NCI-H510A treated with DMSO at 0.1 percent for 48 hours (cell line): Measurements from ENCODE around the gene POLA1.
"Not testable (repeated sequence)": the region's sequence is repeated elsewhere in the genome, so short reads cannot be mapped to it uniquely, and the experiment has no call there.

Source experiments
- DNase-seq: peaks from one replicate; lab custom pipeline; 2025; lab: John Stamatoyannopoulos, UW

POLA1 gene

GRCh38 chrX:24693453-24694202 lies at the start of gene POLA1:
Gene POLA1, plus strand, starts transcription at chrX:24693918. Its CDS starts 44 bp downstream, at chrX:24693962.
- peak; percentile 92 for DNase-seq

GRCh38 chrX:24646006-24646405 lies 47.7 kb upstream of the POLA1 start:
- DNase-seq, result no peak

GRCh38 chrX:24646745-24647182 lies 47.0 kb upstream of the POLA1 start:
- peak; percentile 57 for DNase-seq

GRCh38 chrX:24647257-24648058 lies 46.3 kb upstream of the POLA1 start, which contains the start of gene PCYT1B:
Gene PCYT1B, minus strand, starts transcription at chrX:24647347. Its CDS starts 242 bp downstream, at chrX:24647105.
- DNase-seq, result peak; percentile 71

- DNase-seq, result no peak
Observed at GRCh38 chrX:24648495-24648894, 45.2 kb upstream of the POLA1 start.

GRCh38 chrX:24651783-24652182 lies 41.9 kb upstream of the POLA1 start:
- no peak for DNase-seq

- not testable (repeated sequence) for DNase-seq
Observed at GRCh38 chrX:24655679-24656078, 38.0 kb upstream of the POLA1 start.

GRCh38 chrX:24657671-24658386 lies 35.9 kb upstream of the POLA1 start:
- no peak for DNase-seq

- no peak for DNase-seq
Observed at GRCh38 chrX:24658421-24658820, 35.3 kb upstream of the POLA1 start.

- no peak for DNase-seq
Observed at GRCh38 chrX:24659106-24659505, 34.6 kb upstream of the POLA1 start.

- no peak for DNase-seq
Observed at GRCh38 chrX:24659646-24660045, 34.1 kb upstream of the POLA1 start.

GRCh38 chrX:24661292-24661691 lies 32.4 kb upstream of the POLA1 start:
- no peak for DNase-seq

GRCh38 chrX:24662352-24662751 lies 31.4 kb upstream of the POLA1 start:
- no peak for DNase-seq

GRCh38 chrX:24668111-24668510 lies 25.6 kb upstream of the POLA1 start:
- no peak for DNase-seq

GRCh38 chrX:24672701-24673190 lies 21.0 kb upstream of the POLA1 start:
- DNase-seq, result no peak

GRCh38 chrX:24673424-24673823 lies 20.3 kb upstream of the POLA1 start:
- no peak for DNase-seq

- DNase-seq, result no peak
Observed at GRCh38 chrX:24676403-24677024, 17.2 kb upstream of the POLA1 start.

- no peak for DNase-seq
Observed at GRCh38 chrX:24682739-24683432, 10.8 kb upstream of the POLA1 start.

- DNase-seq, result no peak
Observed at GRCh38 chrX:24684048-24684447, 9.7 kb upstream of the POLA1 start.

- no peak for DNase-seq
Observed at GRCh38 chrX:24692305-24692704, 1.4 kb upstream of the POLA1 start.

GRCh38 chrX:24694825-24695224 lies 1.1 kb downstream of the POLA1 start:
- DNase-seq, result no peak
